ENCODE data around the gene ANKRD55. TPM values are rescaled to one million over a fixed set of nuclear protein-coding genes. Genes with fewer than 3 reads are reported as not detected.
A peak's percentile ranks its signal among the peaks of the same experiment; 100 is the strongest.
"Not testable (repeated sequence)": the region's sequence is repeated elsewhere in the genome, so short reads cannot be mapped to it uniquely, and the experiment has no call there.

Gene ANKRD55
- total RNA-seq, 1 donor from 2014 or later: not detected

- no peak for DNase-seq (ENCODE audit: low spot score)
- Mint-ChIP-seq H3K4me1 (peaks cover 15% of the 10 kb centered on the region), H3K27me3 (ENCODE audit: insufficient read depth, low read depth) (peaks cover 4% of the 10 kb centered on the region), H3K4me3 (no peak overlapping the region), H3K27ac (no peak overlapping the region), H3K36me3 (no peaks in the 10 kb centered on the region), H3K9me3 (no peaks in the 10 kb centered on the region)
- Histone ChIP-seq H3K9me3 (ENCODE audit: low read depth) (no peaks in the 10 kb centered on the region), H3K27me3 (no peaks in the 10 kb centered on the region), H4K20me1 (ENCODE audit: low read depth) (no peaks in the 10 kb centered on the region), H3F3A (ENCODE audit: low read depth) (no peaks in the 10 kb centered on the region), H3K4me3 (no peak overlapping the region), H2AFZ (replicated peaks) (peak overlapping the region; percentile 18), H3K9ac (no peak overlapping the region), H3K27ac (no peak overlapping the region), H3K4me2 (no peak overlapping the region), H3K36me3 (no peaks in the 10 kb centered on the region), H3K4me1 (no peaks in the 10 kb centered on the region), H3K79me2 (ENCODE audit: low read depth) (no peaks in the 10 kb centered on the region)
- TF ChIP-seq EZH2 (IDR thresholded peaks at IDR 0.05) (no peak), EZH2phosphoT487 (IDR thresholded peaks at IDR 0.05) (no peak), CTCF (IDR thresholded peaks at IDR 0.05) (no peak)
Measured at GRCh38 chr5:56154732-56155484, 78.2 kb downstream of the ANKRD55 start.

- no peaks in the 10 kb centered on the region for H3F3A ChIP-seq (ENCODE audit: low read depth)
- H3K4me3 ChIP-seq: no peak overlapping the region
- Mint-ChIP-seq H3K4me1 (peaks cover 13% of the 10 kb centered on the region), H3K27ac (no peak overlapping the region), H3K27me3 (ENCODE audit: insufficient read depth, low read depth) (peaks cover 2% of the 10 kb centered on the region), H3K36me3 (no peaks in the 10 kb centered on the region), H3K9me3 (no peaks in the 10 kb centered on the region), H3K4me3 (no peak overlapping the region)
- DNase-seq (ENCODE audit: low spot score): no peak
- H3K27ac ChIP-seq: no peak overlapping the region
- H3K4me2 ChIP-seq: no peak overlapping the region
- no peaks in the 10 kb centered on the region for H3K4me1 ChIP-seq
- no peaks in the 10 kb centered on the region for H3K27me3 ChIP-seq
- no peak for TF ChIP-seq EZH2phosphoT487 (IDR thresholded peaks at IDR 0.05)
- TF ChIP-seq CTCF (IDR thresholded peaks at IDR 0.05): no peak
- TF ChIP-seq EZH2 (IDR thresholded peaks at IDR 0.05): no peak
- H4K20me1 ChIP-seq (ENCODE audit: low read depth): no peaks in the 10 kb centered on the region
- no peak overlapping the region for H3K9ac ChIP-seq
- no peaks in the 10 kb centered on the region for H3K9me3 ChIP-seq (ENCODE audit: low read depth)
- H3K79me2 ChIP-seq (ENCODE audit: low read depth): no peaks in the 10 kb centered on the region
- no peak overlapping the region for H2AFZ ChIP-seq (replicated peaks)
- H3K36me3 ChIP-seq: no peaks in the 10 kb centered on the region
Measured at GRCh38 chr5:56152437-56152836, 80.7 kb downstream of the ANKRD55 start.

GRCh38 chr5:56150756-56151155, 82.4 kb downstream of the ANKRD55 start:
- not testable (repeated sequence) for H3K4me1 Mint-ChIP-seq; H3K9ac ChIP-seq; H3K4me3 ChIP-seq; H3K27ac Mint-ChIP-seq; H3K4me3 Mint-ChIP-seq; H2AFZ ChIP-seq (replicated peaks); H3K27ac ChIP-seq; H3K36me3 Mint-ChIP-seq; H3K4me2 ChIP-seq; DNase-seq (ENCODE audit: low spot score); H3K36me3 ChIP-seq; H3K27me3 ChIP-seq; H4K20me1 ChIP-seq (ENCODE audit: low read depth); H3F3A ChIP-seq (ENCODE audit: low read depth); H3K79me2 ChIP-seq (ENCODE audit: low read depth); H3K27me3 Mint-ChIP-seq (ENCODE audit: insufficient read depth, low read depth); H3K9me3 ChIP-seq (ENCODE audit: low read depth); H3K4me1 ChIP-seq; H3K9me3 Mint-ChIP-seq

GRCh38 chr5:56148453-56148971, 84.6 kb downstream of the ANKRD55 start:
- H3K27me3 Mint-ChIP-seq (ENCODE audit: insufficient read depth, low read depth): no peaks in the 10 kb centered on the region
- H3K36me3 Mint-ChIP-seq: no peaks in the 10 kb centered on the region
- no peak overlapping the region for H3K27ac Mint-ChIP-seq
- H3K9me3 Mint-ChIP-seq: no peaks in the 10 kb centered on the region
- Histone ChIP-seq H3K9ac (no peak overlapping the region), H3K4me3 (no peak overlapping the region), H2AFZ (replicated peaks) (no peak overlapping the region), H3K4me1 (no peaks in the 10 kb centered on the region), H3K79me2 (ENCODE audit: low read depth) (no peaks in the 10 kb centered on the region), H3K36me3 (no peaks in the 10 kb centered on the region), H3K4me2 (no peak overlapping the region), H3K27ac (no peak overlapping the region), H3K9me3 (ENCODE audit: low read depth) (no peaks in the 10 kb centered on the region), H3K27me3 (no peaks in the 10 kb centered on the region), H4K20me1 (ENCODE audit: low read depth) (no peaks in the 10 kb centered on the region), H3F3A (ENCODE audit: low read depth) (no peaks in the 10 kb centered on the region)
- no peak overlapping the region for H3K4me3 Mint-ChIP-seq
- no peaks in the 10 kb centered on the region for H3K4me1 Mint-ChIP-seq
- no peak for DNase-seq (ENCODE audit: low spot score)
- no peak for TF ChIP-seq EZH2phosphoT487 (IDR thresholded peaks at IDR 0.05)
- no peak for TF ChIP-seq EZH2 (IDR thresholded peaks at IDR 0.05)
- no peak for TF ChIP-seq CTCF (IDR thresholded peaks at IDR 0.05)

Measured in neural progenitor cell (in vitro differentiated cells).